ENCODE data around the gene LYL1. TPM values are rescaled to one million over a fixed set of nuclear protein-coding genes. Genes with fewer than 3 reads are reported as not detected.
A peak's percentile ranks its signal among the peaks of the same experiment; 100 is the strongest.

LYL1 gene
- total and polyA plus RNA-seq, 4 donors = 0.35 to 69.7 (median 2.3) TPM

DNA sequence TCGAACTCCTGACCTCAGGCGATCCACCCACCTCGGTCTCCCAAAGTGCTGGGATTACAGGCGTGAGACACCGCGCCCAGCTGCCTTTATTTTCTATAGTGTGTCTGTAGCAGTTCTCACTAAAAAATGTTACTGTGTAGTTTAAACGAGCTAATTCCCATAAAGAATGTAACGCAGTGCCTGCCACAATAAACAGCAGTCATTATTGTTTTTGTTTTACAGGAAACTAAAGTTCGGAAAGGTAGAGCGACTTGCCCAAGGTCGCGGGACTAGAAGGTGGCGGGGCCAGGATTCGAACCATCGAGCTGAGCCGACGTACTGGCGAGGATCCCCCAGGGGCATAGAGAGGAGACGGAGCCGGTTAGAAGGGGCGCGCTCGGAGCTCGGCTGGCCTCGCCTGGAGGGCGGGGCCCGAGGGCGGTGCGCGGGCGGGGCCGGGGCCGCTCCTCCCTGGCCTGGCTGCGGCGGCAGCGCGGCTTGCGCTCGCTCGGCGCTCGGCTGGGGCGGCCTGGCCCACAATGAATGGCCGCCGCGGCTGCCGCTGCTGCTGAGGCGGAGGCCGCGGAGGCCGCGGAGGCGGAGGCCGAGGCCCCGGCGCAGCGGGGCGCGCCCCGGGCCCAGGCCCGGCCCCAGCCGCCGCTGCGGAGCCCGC lies 15.2 kb upstream of the LYL1 start, which contains the start of gene NACC1:
Gene NACC1, plus strand, starts transcription at position 493 of the 652 bp plus-strand sequence. CDS start 16,944 bp downstream, outside the sequence.
- Histone ChIP-seq H3K36me3 (ENCODE audit: control insufficient read depth in 4 of 4, insufficient read depth in 3 of 4, low read depth in 1 of 4, low read length in 3 of 4) (peaks cover 0 to 2% (median under 1%) of the 10 kb centered on the region in 4 donors), H3K27me3 (ENCODE audit: control insufficient read depth in 4 of 4, insufficient read depth in 4 of 4, low read length in 3 of 4) (no peaks in the 10 kb centered on the region), H3K4me3 (ENCODE audit: low read depth in 1 of 3, low read length in 3 of 3) (peak within 1 kb of the TSS; percentile 90 to 100 (median 93)), H3K27ac (ENCODE audit: low read depth in 1 of 2, low read length in 2 of 2) (peak within 1 kb of the TSS; percentile 78 to 82), H3K9ac (ENCODE audit: low read depth in 1 of 2, low read length in 2 of 2) (peak within 1 kb of the TSS; percentile 43 to 91), H3K9me3 (ENCODE audit: control insufficient read depth in 4 of 4, low read length in 3 of 4) (no peaks in the 10 kb centered on the region), H3K4me1 (ENCODE audit: control insufficient read depth in 4 of 4, insufficient read depth in 4 of 4, low read length in 3 of 4) (peaks cover 12 to 42% (median 31%) of the 10 kb centered on the region in 4 donors)
- DNase-seq (ENCODE audit: low spot score) = peak; percentile 90
- TF ChIP-seq, protein P1, sequence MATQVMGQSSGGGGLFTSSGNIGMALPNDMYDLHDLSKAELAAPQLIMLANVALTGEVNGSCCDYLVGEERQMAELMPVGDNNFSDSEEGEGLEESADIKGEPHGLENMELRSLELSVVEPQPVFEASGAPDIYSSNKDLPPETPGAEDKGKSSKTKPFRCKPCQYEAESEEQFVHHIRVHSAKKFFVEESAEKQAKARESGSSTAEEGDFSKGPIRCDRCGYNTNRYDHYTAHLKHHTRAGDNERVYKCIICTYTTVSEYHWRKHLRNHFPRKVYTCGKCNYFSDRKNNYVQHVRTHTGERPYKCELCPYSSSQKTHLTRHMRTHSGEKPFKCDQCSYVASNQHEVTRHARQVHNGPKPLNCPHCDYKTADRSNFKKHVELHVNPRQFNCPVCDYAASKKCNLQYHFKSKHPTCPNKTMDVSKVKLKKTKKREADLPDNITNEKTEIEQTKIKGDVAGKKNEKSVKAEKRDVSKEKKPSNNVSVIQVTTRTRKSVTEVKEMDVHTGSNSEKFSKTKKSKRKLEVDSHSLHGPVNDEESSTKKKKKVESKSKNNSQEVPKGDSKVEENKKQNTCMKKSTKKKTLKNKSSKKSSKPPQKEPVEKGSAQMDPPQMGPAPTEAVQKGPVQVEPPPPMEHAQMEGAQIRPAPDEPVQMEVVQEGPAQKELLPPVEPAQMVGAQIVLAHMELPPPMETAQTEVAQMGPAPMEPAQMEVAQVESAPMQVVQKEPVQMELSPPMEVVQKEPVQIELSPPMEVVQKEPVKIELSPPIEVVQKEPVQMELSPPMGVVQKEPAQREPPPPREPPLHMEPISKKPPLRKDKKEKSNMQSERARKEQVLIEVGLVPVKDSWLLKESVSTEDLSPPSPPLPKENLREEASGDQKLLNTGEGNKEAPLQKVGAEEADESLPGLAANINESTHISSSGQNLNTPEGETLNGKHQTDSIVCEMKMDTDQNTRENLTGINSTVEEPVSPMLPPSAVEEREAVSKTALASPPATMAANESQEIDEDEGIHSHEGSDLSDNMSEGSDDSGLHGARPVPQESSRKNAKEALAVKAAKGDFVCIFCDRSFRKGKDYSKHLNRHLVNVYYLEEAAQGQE (IDR thresholded peaks at IDR 0.05) = no peak
- TF ChIP-seq GABPA (IDR thresholded peaks at IDR 0.05 in 1 of 2, conservative IDR thresholded peaks at IDR 0.05 in 1 of 2) = no peak
- no peak for TF ChIP-seq HNF4G (IDR thresholded peaks at IDR 0.05)
- TF ChIP-seq, protein P2, sequence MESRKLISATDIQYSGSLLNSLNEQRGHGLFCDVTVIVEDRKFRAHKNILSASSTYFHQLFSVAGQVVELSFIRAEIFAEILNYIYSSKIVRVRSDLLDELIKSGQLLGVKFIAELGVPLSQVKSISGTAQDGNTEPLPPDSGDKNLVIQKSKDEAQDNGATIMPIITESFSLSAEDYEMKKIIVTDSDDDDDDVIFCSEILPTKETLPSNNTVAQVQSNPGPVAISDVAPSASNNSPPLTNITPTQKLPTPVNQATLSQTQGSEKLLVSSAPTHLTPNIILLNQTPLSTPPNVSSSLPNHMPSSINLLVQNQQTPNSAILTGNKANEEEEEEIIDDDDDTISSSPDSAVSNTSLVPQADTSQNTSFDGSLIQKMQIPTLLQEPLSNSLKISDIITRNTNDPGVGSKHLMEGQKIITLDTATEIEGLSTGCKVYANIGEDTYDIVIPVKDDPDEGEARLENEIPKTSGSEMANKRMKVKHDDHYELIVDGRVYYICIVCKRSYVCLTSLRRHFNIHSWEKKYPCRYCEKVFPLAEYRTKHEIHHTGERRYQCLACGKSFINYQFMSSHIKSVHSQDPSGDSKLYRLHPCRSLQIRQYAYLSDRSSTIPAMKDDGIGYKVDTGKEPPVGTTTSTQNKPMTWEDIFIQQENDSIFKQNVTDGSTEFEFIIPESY (IDR thresholded peaks at IDR 0.05) = no peak
- no peak for TF ChIP-seq YY1 (IDR thresholded peaks at IDR 0.05)
- TF ChIP-seq EGR1 (IDR thresholded peaks at IDR 0.05; ENCODE audit: low read depth in 2 of 2) = no peak
- TF ChIP-seq RAD21 (IDR thresholded peaks at IDR 0.05) = no peak
- WGBS = 2% methylated on average over 65 of the region's 65 CpGs

DNA sequence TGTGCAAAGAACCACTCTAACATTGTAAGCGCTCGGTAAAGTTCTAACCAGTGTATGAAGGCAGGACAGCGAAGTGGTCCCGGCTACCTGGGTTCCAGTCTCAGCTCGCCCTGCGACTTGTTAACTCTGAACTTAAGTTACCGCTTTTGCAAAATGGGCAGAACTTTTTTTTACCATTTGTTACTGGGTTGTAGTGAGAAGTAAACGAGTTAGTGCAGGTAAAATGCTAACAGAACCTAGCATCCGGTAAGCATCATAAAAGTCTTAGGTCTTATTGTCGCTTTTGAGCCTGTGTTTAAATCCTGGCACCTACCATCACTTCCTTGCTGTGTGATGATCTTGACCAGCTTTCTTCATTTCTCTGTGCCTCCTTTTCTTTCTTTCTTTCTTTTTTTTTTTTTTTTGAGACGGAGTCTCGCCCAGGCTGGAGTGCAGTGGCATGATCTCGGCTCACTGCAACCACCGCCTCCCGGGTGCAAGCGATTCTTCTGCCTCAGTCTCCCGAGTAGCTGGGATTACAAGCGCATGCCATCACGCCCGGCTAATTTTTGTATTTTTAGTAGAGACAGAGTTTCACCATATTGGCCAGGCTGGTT lies 14.6 kb upstream of the LYL1 start:
- Histone ChIP-seq H3K27me3 (ENCODE audit: control insufficient read depth in 4 of 4, insufficient read depth in 4 of 4, low read length in 3 of 4) (no peaks in the 10 kb centered on the region), H3K9ac (ENCODE audit: low read depth in 1 of 2, low read length in 2 of 2) (peak overlapping the region; percentile 36 to 91), H3K4me1 (ENCODE audit: control insufficient read depth in 4 of 4, insufficient read depth in 4 of 4, low read length in 3 of 4) (peaks cover 12 to 42% (median 31%) of the 10 kb centered on the region in 4 donors), H3K27ac (ENCODE audit: low read depth in 1 of 2, low read length in 2 of 2) (peak overlapping the region; percentile 78 to 82), H3K36me3 (ENCODE audit: control insufficient read depth in 4 of 4, insufficient read depth in 3 of 4, low read depth in 1 of 4, low read length in 3 of 4) (peaks cover 0 to 6% (median 2%) of the 10 kb centered on the region in 4 donors), H3K9me3 (ENCODE audit: control insufficient read depth in 4 of 4, low read length in 3 of 4) (no peaks in the 10 kb centered on the region), H3K4me3 (ENCODE audit: low read depth in 1 of 3, low read length in 3 of 3) (peak overlapping the region; percentile 90 to 100 (median 93))
- DNase-seq (ENCODE audit: low spot score) = no peak
- WGBS = 13% methylated on average over 20 of the region's 20 CpGs
- no peak for TF ChIP-seq NR2F2 (IDR thresholded peaks at IDR 0.05)
